HK-2 (cell line): ENCODE measurements around the gene ARID3A.

ENCODE experiments used
- DNase-seq: peaks from one replicate; pipeline ENCODE4 v3.0.0-alpha.2; 2018; ENCODE audit not compliant: unreplicated experiment

The ARID3A gene

GRCh38 chr19:892243-892893 lies 33.5 kb upstream of the ARID3A start:
- no peak for DNase-seq

DNA sequence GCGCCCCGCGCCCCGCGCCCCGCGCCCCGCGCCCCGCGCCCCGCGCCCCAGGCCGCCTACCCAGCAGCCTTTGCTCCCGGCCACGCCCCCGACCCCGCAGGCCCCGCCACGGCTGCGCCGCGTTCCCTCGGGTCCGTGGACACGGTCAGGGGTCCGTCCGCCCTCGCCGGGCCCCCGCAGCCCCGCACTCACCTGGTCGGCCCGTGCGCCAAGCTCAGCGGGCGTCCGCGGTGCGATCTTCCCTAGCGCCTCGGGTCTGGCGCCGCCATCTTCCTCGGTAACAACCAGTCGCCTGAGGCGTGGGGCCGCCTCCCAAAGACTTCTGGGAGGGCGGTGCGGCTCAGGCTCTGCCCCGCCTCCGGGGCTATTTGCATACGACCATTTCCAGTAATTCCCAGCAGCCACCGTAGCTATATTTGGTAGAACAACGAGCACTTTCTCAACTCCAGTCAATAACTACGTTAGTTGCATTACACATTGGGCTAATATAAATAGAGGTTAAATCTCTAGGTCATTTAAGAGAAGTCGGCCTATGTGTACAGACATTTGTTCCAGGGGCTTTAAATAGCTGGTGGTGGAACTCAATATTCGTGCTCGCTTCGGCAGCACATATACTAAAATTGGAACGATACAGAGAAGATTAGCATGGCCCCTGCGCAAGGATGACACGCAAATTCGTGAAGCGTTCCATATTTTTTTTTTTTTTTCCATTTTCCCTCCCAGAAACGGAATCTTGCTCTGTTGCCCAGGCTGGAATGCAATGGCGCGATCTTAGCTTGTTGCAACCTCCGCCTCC lies 32.7 kb upstream of the ARID3A start, which contains the start of the genes MED16 and RNU6-9:
Gene MED16 (minus strand): TSS at position 294 of the 796 bp plus-strand sequence. CDS start 2,056 bp downstream, outside the sequence.
Gene RNU6-9 (plus strand): TSS at position 591 of the 796 bp plus-strand sequence.
- peak; percentile 87 for DNase-seq

DNA sequence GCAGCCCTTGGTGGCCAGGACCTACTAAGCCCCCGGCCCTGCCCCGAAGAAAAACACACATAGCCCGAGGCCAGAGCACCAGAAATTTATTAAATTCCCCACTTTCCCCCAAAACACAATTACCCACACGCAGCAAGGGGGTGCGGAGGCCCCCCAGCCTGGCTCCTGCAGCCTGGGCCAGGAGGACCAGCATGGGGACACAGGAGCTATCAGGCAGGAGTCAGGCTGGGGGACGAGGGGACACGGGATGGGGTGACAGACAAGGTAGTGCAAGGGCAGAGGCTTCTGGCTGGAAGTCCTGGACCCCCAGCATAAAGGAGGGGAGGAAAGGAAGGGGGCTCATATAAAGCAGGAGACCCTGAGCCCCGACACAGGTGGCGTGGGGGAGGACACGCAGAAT lies 29.4 kb upstream of the ARID3A start:
- DNase-seq, result no peak

- DNase-seq, result no peak
Observed at GRCh38 chr19:896999-897398, 28.8 kb upstream of the ARID3A start.

- DNase-seq, result no peak
Observed at GRCh38 chr19:897442-898039, 28.3 kb upstream of the ARID3A start.

- no peak for DNase-seq
Observed at GRCh38 chr19:898663-899062, 27.2 kb upstream of the ARID3A start.

DNA sequence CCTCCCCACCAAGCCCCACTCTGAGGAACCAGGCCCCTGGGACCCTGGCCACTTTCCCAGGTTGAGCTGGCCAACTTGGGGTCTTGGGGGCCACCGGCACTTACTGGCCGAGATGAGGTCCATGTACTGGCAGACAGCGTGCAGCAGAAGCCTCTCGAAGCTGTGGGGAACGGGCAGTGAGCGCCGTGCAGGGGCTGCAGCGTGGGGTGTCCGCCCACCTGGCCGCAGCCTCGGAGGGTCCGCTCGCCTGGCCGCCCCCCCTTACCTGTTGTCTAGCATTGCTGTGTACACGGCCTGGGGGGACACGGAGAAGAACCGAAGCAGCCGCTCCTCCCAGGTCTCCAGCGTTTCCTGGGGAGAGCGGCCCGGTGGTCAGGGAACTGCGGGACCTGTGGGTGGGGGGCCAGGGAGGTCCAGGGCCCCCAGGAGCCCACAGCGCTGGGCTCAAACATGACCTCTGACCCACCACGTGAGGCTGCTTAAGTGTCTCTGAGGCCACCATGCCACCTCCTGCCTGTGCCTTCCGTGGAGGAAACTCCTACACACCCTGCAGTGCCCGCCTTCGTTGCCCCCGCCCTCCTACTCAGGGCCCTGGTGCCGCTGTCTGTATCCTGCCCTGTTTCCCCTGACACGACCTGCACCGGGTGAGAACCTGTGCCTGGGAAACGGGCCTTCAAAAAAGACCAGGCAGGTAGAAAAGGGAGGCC lies 26.3 kb upstream of the ARID3A start:
- DNase-seq, result no peak

- DNase-seq, result no peak
Observed at GRCh38 chr19:900043-900301, 25.9 kb upstream of the ARID3A start.

DNA sequence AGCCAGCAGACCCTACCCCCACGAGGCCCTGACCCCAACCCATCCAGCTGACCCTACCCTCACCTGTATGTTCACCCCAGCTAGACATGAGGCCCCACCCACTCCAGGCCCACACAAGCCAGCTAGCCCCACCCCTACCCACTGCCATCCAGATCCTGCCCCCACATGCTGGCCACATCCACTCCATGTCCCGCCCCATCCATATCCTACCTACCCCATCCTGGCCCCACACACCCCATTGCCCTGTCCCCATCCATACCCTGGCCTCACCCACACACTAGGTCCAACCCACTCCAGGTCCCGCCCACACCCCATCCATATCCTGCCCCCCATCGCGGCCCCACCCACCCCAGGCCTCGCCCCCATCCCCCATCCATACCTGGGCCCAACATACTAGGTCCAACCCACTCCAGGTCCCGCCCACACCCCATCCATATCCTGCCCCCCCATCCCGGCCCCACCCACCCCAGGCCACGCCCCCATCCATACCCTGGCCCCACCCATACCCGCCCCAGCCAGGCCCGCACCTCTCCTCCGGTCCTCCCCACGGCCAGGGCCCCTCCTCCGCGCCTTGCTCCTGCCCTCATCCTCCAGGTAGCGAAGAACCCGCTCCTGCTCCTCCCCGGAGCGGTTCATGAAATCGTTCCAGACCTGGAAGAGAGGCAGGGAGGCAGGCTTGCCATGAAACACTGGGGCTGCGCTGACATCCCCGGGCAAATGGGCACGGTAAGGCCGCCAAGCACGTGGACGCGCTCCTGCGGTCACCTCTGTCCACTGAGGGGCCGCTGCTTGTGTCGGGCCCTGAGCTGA lies 25.3 kb upstream of the ARID3A start:
- no peak for DNase-seq

DNA sequence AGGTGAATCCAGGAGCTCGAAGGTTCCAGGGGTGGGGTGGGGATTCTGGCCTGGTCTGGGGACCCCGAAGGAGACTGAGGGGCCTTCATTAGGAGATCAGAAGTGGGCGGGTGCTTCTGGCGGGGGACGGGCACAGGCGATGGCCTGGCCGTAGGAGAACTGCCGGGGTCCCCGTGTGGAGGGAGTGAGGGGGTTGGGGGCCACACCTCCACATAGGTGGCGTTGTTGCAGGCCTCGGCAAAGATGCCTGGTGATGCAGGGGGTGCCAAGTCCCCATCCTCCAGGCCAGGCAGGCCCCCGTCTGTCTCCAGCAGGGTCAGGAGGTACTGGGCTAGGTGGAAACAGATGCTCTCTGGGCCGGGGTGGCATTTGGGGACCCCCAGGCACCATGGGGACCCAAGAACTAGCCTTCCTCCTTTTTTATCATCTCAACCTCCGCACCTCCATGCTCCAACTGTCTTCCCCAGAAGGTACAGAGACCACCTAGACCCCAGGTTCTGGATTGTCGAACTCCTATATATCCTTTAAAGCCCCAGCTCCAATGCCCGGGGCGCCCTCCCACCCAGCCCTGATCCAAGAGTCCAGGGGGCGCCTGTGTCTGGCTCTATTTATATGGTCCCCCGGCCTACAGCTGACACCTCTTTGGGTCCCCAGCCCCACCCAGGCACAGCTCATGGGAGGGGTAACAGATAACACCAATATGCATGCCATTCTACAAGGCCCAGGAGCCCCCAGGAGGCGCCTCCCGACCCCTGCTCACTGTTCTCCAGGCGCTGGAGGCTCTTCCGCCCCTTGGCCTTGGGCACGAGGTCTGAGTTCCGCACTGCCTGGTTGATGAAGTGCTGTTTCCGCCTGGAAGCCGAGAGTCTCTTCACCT lies 24.4 kb upstream of the ARID3A start:
- no peak for DNase-seq

DNA sequence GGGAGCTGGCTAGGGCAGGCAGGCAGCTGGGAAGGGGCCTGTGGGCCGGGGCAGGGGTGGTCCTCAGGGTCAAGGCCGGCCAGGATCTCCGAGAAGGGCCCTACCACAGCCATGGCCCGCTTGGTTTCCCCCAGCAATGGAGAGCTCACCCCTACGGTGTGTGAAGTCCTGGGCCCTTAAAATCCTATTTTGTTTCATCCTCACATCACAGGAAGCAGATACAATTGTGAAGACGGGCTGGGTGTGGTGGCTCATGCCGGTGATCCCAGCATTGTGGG lies 23.8 kb upstream of the ARID3A start:
- DNase-seq, result no peak

GRCh38 chr19:902446-903226 lies 23.2 kb upstream of the ARID3A start:
- no peak for DNase-seq

DNA sequence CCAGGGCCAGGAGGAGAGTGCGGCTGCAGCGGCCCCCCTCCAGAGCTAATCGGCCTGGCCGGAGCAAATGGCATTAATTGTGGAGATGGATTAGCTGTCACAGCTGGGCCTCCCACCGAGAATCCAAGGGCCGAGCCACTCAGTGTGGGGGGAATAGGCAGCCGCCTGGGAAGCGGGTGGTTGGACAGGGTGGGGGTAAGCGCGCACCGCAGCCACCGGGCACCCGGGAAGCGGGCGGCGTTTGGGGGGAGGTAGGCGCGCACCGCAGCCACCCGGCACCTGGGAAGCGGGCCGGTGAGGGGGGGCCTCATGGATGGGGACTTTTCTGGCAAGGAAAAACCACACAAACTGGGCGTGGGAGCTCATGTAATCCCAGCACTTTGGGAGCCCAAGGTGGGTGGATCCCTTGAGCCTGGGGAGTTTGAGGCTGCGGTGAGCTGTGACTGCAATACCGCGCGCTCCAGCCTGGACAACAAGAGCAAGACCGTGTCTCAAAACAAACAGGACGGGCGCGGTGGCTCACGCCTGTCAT lies 22.5 kb upstream of the ARID3A start:
- no peak for DNase-seq

GRCh38 chr19:904545-904944 lies 21.3 kb upstream of the ARID3A start:
- no peak for DNase-seq

GRCh38 chr19:906480-906879 lies 19.4 kb upstream of the ARID3A start:
- DNase-seq, result no peak

DNA sequence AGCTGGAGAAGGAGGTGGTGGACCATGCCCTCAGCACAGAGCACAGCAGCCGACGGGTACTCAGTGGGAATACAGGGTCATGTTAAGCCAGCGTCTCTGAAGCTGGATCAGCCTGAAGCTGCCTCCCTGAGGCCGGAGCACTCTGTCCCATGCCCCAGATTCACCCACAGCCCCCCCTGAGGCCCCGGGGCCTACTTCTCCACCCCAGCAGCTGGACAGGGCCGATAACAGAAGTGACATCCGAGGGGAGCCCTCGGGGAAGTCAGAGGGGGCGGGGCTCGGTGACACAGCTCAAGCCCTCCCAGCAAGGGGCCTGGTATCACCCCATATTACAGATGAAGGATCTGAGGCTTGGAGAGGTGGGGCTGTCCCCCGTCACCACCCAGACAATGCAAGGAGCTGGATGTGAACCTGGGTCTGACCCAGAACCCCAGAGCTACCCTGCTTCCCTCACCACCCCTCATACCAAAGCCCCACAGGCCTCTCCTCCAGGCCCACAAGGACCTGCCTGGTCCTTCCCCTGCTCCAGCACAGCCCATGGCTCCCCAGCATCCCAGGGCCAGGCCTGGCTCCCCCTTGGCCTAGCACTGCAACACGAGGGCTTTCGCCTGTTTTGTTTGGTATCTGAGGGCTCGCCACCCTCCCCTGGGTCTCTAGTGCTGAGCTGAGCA lies 18.5 kb upstream of the ARID3A start:
- DNase-seq, result no peak

DNA sequence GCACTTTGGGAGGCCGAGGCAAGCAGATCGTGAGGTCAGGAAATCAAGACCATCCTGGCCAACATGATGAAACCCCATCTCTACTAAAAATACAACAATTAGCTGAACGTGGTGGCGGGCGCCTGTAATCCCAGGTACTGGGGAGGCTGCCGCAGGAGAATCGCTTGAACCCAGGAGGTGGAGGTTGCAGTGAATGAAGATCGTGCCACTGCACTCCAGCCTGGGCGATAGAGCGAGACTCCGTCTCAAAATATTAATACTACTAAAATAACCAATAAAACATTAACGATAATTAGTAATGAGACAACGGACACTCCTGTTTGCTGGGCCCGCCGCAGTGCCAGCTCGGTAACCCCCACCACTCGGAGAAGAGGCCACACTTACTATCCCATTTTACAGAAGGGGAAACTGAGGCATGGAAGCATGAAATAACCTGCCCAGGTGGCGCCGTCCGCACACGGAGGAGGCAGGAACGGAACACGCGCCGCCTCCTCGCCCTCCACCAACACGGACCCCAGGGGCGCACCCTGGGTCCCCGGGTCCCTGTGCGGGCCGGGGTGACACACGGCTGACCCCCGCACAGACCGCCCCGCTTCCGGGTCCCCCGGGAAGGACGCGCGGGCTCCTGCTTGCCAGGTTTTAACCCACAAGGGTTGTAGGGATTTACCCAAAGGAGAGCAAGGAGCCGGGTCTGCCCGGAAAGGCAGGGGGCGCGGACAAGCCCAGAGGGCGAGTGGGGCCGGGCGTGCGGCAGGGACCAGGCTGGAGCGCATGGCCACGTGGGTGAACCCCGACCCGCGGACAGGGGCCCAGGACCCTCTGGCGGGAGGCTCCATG lies 14.4 kb upstream of the ARID3A start:
- no peak for DNase-seq
